ENCODE results near the gene CDYL.
A peak's percentile ranks its signal among the peaks of the same experiment; 100 is the strongest.

The CDYL gene

DNA sequence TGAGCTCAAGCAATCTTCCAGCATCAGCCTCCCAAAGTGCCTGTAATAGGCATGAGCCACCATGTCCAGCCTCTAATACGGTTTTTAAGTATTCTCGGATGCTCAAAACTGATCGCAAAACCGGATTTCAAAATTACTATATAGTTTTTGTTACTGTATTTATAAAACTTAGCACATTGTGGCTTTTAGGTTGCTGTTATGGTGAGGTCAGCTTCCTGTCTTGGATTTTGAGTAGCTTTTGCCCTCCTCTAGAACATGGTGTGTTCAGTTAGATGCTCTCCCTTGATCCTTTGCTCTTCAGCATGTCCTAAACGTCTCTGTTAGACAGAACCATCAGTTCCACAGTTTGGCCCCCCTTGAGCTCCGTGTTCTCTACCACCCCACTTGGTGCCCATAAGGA lies 131.4 kb downstream of the CDYL start:
- DNase-seq (ENCODE audit: low read depth, low spot score), result no peak

DNA sequence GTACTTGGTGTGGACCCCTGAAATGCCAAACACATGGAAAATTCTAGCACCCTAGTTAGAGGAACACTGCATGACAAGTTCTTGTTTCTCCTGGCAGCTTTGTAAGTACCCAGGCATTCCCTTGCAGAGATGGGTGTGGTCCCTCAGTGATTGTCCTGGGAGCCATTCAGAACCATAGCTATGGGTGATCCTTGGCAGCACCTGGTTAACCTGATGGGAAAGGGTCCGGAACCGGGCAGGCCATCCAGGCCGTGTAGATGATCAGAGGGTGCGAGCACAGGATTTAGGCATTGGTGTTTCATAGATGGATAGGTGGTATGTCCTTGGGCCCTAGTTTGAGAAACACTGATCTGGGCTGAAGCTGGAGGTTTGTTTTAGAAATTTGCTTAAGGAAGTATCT lies 131.9 kb downstream of the CDYL start:
- DNase-seq (ENCODE audit: low read depth, low spot score), result no peak

DNA sequence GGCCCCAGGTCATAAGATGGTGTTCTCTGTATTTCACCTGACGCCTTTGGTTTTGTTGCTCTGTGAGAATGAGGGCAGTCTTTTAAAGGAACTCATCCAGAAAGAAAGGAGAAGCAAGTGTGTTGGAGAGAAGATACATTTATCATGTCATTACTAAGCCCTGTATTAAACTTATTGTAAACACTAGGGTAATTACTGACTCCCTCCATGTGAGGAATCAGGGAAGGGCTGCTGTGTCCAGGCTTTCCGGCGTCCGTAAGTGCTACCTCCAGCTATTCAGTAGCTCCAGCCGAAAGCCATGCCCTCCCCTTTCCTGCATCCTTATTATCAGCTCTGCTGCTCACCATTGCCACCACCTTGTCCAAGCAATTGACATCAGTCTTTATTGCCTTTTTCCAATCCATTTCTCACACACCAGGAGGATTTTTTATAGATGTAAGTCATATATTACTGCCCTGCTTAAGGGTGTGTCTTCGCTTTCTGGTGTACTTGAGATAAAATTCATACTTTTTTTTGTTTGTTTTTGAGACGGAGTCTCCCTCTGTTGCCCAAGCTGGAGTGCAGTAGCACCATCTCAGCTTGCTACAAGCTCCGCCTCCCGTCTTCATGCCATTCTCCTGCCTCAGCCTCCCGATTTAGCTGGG lies 133.0 kb downstream of the CDYL start:
- DNase-seq (ENCODE audit: low read depth, low spot score), result no peak

DNA sequence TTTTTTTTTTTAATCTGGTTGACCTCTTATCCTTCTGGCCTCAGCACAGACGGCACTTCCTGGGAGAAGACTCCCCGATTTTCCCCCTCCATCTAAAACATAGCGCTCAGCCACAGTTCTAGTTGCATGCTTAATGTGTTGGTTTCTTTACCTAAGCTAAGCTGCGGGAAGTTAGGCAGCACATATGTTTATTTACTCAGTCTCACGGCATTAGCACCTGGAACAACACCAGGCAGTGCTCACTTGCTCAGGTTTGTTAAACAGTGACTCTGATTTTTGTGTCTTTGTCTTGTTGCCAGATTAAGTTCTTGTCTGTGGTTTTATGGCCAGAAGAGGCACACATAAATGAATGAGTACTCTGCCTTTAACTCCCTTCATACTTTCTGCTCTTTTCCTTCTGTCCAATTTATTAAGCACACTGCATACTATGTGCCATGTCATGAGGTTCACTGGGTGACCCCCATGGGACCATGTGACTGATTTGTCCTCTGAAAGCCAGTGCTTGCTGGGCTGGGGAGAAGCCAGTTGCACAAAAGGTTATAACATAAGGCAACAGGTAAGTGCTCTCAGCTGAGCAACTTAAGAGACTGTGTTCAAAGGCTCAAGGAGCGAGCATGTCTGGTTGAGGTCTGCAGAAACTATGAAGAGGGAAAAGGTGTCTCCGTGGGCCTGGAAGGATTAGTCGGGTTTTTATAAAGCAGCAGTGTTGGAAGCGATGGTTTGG lies 134.0 kb downstream of the CDYL start:
- DNase-seq (ENCODE audit: low read depth, low spot score), result no peak

DNA sequence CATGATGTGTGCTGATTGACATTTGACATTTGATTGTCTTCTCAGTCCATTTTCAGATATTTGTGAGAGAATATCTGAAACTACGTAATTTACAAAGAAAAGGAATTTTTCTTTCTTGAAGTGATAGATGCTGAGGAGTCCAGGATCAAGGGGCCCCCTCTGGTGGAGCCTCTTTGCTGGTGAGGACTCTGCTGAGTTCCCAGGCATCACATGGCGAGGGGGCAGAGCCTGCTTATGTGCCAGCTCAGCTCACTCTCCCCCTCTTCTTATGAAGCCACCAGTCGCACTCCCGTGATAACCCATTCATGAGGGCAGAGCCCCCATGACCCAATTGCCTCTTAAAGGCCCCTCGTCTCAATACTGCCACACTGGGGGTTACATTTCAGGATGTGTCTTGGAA lies 136.4 kb downstream of the CDYL start:
- DNase-seq (ENCODE audit: low read depth, low spot score), result no peak

DNA sequence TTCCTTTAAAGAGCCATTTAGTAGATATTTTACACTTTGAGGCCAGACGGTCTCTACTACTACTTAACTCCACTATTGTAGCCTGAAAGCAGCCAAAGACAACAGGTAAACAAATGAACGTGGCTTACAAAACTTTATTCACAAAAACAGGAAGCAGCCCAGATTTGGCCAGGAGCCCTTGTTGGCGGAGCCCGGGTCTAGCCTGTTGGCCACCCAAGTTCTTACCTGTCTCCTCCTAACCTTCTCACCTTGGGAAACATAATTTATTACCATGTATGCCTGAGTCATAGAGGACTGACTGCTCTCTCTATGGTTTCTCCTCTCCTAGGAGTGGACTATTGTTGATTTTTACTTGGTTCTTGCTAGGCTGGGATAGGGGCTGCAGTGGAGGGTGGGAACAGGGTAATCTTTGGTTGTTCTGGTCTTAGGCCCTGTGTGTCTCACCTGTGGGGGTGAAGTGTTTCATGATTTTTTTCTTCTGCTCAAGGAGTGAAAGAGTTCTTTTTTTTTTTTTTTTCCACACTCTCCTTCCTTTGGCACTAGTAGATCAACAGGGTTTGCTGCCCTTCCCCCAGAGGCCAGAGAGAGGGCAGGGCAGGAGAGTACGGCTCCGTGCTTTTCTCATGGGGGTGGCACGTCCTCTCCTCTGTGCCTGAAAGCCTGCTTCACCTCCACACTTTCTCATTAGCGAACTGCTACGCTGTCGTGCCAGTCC lies 137.7 kb downstream of the CDYL start:
- DNase-seq (ENCODE audit: low read depth, low spot score), result no peak

DNA sequence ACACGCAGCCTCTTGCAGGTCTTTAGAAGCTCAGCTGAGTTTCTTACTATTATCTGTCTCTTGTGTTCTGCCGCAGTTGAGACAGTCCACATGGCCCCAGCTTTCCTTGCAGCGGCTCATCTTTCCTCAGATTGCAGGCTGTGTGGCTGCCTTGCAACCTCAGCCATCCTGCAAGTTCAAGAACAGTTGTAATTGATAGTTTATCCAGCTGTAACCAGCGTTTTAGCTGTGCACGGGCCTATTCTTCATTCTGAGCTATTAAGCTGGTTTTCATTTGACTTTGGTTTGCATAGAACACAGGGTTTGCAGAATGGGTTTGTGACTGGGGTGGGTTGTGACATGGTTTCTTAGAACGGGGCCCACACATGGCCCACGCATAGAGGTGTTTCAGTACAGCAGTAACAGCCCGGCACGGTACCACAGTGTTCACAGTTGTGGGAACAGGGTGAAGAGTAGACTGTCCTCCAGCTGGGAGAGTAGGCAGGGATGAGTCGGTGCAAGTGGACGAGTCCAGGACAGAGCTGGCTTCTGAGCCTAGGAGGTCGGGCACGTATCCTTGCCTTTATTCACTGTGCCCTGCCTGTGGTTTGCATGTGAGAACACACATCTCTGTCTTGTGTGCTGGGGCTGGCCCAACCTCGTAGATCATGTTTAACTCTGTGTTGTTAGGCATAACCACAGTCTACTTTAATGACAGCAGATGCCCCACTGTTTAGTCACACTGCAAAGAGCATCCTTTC lies 138.4 kb downstream of the CDYL start:
- DNase-seq (ENCODE audit: low read depth, low spot score), result peak; percentile 68

DNA sequence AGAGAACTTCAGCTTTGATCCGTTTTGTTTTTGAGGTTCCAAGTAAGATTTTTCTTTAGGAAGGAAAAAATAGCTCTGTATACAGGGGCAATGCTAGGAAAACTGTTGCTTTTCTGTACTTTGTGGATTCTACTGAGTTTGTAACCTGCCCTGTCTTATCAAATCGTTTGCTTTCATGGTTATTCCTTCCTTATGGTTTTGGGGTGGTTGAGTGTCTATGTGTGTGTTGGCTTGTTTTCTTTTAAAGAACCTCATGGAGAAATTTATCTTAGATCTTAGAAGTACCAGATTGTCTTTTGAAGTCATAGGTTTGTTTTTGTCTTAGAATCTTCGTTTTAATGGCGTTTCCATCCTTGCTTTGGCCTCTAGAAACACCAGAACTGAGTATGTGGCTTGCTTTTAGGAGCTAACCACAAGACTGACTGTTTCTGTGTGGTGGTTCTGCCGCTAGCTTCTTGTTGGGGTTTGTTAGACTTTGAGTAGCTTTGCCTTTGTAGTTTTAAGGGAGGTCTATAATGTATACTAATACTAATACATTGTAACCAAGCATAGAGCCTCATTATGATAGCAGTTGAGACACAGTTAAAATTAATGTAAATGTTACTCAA lies 140.9 kb downstream of the CDYL start:
- no peak for DNase-seq (ENCODE audit: low read depth, low spot score)

DNA sequence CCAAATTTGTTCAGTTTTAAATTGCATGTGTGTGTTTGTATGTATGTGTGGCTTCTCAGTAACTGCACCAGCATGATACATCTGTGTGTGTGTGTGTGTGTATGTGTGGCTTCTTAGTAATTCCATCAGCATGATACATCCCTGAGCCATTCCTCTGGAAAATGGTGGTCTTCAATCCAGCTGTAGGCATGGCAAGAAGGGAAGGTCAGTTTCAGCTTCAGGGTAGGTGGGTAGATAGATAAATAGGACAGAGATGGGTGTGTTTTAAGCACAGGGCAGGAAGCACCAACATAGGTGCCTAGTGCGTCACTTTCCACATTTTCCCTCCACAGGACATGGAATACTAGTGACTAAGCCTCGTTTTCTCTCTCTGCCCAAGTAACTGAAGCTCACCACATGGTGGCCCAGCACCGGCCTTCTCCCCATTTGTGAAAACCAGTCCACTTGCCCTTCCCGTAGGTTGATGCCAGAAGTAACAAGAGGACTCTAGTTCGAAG lies 144.8 kb downstream of the CDYL start:
- no peak for DNase-seq (ENCODE audit: low read depth, low spot score)

DNA sequence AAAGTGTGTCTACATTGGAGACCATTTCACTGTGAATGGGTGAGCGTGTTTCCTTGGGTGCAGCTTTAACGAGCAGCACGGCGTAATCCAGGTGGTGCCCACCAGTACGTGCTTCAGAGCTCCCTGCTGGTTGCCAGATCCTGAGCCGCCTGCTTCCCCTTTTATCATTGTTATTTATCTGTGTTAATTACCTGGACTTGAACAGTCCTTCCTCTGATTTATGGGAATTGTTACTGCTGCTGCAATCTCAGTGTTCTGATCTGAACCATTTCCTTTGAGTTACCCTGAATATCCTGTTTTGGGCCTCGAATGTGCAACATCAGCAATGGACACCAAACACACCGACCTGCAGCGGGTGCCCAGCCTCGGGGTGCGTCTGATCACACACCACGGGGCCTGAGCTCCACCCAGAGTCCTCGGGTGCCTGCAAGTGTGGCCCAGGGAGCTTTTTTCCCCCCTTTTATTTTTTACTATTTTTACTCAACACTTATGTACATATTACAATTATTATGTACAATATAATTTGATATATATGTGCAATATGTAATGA lies 146.4 kb downstream of the CDYL start:
- DNase-seq (ENCODE audit: low read depth, low spot score), result no peak

DNA sequence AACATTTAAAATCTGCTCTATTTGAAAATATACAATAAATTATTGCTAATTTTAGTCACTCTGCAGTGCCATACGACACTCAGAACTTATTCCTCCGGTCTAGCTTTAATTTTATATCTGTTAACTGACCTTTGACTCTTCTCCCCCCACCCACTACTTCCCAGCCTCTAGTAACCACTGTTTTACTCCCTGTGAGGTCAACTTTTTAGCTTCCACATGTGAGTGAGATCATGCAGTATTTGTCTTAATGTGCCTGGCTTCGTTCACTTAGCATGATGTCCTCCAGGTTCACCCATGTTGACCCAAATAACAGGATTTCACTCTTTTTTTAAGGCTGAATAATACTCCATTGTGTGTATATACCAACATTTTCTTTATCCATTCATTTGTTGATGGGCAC lies 146.9 kb downstream of the CDYL start:
- no peak for DNase-seq (ENCODE audit: low read depth, low spot score)

DNA sequence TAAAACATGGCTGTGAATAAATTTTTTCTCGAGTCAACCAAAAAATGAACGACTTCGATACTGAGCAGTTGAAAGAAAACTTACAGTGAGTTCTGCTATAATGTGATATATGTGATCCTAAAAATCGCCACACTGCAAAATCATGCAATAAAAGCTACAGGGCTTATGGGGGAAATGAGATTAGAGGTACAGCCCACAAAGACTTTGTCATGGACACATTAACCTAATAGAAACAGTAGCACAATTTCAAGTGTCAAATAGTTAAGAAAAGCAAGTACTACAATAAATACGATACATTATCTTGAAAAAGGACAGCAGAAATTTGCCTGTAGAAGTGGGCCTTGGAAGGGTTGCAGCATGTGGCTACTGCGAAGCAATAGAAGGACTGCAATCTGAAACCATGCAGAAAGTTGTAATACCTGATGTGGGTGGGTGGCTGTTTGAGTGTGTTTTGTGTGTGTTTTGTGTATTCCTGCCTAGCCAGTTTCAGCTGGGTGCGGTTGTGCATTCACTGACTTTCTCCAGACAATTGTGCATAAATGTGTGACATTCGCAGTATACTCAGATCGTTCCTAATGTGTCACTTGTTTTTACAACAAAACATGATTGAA lies 148.6 kb downstream of the CDYL start:
- no peak for DNase-seq (ENCODE audit: low read depth, low spot score)

DNA sequence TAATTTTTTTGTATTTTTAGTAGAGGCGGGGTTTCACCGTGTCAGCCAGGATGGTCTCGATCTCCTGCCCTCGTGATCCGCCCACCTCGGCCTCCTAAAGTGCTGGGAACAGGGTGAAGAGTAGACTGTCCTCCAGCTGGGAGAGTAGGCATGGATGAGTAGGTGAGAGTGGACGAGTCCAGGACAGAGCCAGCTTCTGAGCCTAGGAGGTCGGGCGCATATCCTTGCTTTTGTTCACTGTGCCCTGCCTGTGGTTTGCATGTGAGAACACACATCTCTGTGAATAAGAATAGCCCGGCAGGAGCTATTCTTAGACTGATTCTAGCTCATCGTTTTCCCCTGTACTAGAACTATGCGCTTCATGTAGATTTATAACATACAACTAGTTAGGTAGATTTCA lies 149.4 kb downstream of the CDYL start:
- no peak for DNase-seq (ENCODE audit: low read depth, low spot score)

DNA sequence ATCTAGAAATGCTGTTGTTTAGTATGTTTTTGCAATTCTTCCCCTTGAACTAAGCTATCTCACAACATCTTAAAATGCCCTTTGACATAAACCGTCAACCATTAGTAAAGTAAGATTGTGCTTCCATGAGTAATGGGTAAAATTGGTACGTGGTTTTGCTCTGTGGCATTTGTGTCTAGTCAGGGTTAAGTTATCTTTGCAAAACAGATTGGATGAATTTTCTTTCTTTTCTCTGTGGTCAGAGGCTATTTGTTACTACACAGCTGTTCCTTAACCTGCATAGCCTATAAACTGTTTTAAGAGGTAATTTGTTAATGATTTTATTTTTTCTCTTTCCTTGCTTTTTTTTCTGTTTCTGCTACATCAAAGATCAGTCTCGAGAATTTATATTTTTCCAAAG lies 152.2 kb downstream of the CDYL start:
- DNase-seq (ENCODE audit: low read depth, low spot score), result no peak

DNA sequence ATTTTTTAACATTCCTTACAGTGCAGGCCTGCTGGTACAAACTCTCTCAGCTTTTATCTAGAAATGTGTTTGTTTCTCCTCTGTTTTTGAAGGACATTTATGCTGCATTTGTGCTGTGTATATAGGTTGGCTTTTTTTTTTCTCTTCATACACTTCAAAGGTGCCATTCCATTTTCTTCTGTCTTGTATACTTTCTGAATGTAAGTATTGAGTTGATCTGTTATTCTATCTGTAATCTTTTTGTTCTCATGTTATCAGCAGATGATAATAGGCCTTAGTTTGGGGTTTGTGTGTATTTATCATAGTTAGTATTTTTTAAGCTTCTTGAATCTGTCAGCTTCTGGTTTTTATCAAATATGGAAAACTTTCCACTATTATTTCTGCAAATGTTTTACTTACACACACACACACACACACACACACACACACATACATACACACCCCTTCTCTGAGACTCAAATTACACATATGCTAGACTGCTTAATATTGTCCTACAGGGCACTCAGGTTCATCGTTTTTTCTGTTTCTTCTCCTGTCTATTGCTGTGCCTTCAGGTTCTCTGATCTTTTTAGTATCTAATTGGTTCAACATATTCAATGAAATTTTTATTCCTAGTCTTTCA lies 153.0 kb downstream of the CDYL start:
- DNase-seq (ENCODE audit: low read depth, low spot score), result no peak

DNA sequence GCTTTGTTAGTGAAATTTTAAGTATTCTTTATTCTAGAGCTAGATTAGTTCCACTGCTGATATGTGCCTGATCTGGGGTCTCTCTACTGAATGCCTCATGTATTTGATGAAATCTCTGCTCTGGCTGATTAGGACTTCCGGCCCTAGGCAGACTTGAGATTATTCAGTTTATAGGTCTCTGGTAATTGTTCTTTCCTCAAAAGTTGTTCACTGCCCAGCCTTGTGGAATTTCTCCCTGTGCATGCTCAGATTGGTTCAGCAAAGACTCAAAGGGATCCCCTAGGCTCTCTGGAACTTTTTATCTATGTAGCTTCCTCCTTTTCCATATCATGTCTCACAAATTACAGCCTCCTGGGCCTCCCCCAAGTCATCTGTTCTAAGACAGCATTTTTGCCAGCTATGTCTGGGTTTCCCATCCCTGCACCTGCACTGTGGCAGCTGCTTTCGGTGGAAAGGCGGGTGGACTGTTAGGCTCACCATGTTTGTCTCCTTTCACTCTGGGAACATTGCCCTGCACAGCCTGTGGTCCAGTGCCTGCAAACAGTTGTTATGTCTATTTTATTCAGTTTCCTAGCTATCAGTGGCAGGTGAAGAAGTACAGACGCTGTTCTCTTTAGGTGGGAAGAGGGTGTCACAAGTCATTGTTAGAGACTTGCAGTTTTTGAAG lies 154.0 kb downstream of the CDYL start:
- no peak for DNase-seq (ENCODE audit: low read depth, low spot score)

DNA sequence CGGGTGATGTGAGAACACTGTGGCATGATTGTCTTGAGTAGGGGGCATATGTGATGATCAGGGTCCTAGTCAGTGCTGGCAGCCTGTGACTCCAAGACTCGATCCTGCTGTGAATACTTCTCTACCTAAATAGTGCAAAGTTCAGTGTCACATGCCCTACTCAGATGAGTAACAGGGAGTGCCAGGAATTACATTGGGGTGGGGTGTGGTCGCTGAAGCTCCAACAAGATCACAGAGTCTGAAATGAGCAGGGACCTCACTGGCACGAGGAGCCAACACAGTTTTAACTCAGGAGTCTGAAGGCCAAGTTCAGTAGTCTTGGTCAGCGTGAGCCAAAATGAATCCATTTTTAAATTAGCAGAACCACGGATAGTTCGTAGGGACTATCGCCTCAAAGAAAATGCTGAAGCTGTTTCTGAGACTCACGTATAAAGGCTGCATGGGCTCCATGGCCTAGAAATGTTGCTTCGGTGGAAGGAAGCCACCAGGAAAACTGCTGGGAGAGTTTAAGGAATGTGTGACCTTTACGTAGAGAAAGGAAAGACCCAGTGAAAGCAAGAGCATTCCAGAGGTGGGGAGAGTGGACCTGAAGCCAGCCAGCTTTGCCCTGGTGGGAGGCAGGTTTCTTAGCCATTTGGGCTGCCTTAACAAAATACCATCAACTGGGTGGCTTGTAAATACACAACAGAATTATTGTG lies 155.5 kb downstream of the CDYL start:
- DNase-seq (ENCODE audit: low read depth, low spot score), result no peak

DNA sequence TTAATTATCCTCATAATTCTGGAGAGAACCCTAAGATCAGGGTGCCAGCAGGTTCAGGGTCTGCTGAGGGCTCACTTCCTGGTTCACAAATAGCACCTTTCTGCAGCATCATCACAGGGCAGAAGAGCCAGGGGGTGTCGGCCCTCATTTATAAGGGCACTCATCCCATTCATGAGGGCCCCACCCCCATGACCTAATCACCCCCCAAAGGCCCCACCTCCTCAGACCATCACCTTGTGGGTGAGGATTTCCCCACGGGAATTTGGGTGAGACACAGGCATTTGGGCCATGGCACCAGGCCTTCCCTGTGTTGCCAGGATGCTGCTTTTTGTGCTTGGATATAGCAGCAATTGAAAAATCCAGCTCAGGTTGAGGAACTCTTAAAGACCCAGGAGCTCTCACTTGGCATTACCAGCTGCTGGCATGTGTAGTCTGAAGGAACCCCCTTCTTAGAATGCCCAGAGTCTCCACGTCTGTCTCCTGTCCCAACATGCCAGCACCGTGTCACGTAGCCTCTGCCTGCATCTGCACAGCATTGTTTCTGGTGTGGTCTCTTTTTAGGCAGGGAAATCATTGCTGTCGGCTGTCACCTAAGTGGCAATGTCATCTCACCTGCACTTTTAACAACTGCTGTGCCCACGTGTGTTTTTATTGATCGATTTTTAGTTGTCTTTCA lies 156.2 kb downstream of the CDYL start:
- no peak for DNase-seq (ENCODE audit: low read depth, low spot score)

DNA sequence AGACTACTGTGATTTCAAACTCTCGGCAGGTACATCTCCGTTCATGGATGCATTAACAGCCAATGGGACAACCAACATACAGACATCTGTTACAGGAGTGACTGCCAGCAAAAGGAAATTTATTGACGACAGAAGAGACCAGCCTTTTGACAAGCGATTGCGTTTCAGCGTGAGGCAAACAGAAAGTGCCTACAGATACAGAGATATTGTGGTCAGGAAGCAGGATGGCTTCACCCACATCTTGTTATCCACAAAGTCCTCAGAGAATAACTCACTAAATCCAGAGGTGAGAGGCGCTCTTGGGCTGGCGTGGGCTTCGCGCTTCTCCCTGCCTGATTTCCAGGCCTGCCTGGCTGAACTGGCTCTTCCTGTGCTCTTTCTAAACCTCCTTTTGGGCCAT lies 159.3 kb downstream of the CDYL start:
- DNase-seq (ENCODE audit: low read depth, low spot score), result no peak

Measured in brain pericyte (primary cell).